ENCODE results near the gene DENND4B. TPM values are rescaled to one million over a fixed set of nuclear protein-coding genes. Genes with fewer than 3 reads are reported as not detected.
"Not testable (repeated sequence)": the region's sequence is repeated elsewhere in the genome, so short reads cannot be mapped to it uniquely, and the experiment has no call there.

The DENND4B gene
- total and polyA plus RNA-seq, 2 donors from 2014 or later = 13.2 to 60.6 TPM

GRCh38 chr1:153984123-153984894 is 37.8 kb upstream of the DENND4B start:
- Histone ChIP-seq H3K27me3 (ENCODE audit: control insufficient read depth, insufficient read depth, low read length) (no peaks in the 10 kb centered on the region), H3K4me1 (ENCODE audit: control insufficient read depth in 2 of 3, insufficient read depth in 2 of 3, low read depth in 1 of 3, low read length in 3 of 3) (peaks cover 0 to 15% (median 6%) of the 10 kb centered on the region in 3 donors), H3K9ac (ENCODE audit: low read length in 3 of 3) (no peak overlapping the region), H3K9me3 (ENCODE audit: control insufficient read depth in 2 of 3, insufficient read depth in 1 of 3, low read length in 3 of 3) (no peaks in the 10 kb centered on the region), H3K4me3 (ENCODE audit: low read length in 3 of 3) (peak overlapping the region in 2 of 3 donors; percentile 13 to 17), H3K27ac (ENCODE audit: low read depth in 2 of 2, low read length in 2 of 2) (no peak overlapping the region), H3K36me3 (ENCODE audit: control insufficient read depth in 2 of 3, insufficient read depth in 3 of 3, low read length in 3 of 3) (no peaks in the 10 kb centered on the region)
- intact Hi-C loops (cut with DNase I) = loop anchor here (10.0 kb wide), 1 partner anchor 190 kb away; no protein-coding TSS in a partner anchor
- peak in 2 of 5 donors; percentile 31 to 73 for DNase-seq
- no peak for FAIRE-seq
- no peak for TF ChIP-seq CTCF (IDR thresholded peaks at IDR 0.05; ENCODE audit: borderline replicate concordance, extremely low read depth, insufficient read depth)

- intact Hi-C loops (cut with DNase I) = loop anchor here (10.0 kb wide), 1 partner anchor 187 kb away; no protein-coding TSS in a partner anchor
- FAIRE-seq; H3K36me3 ChIP-seq (ENCODE audit: control insufficient read depth in 2 of 3, insufficient read depth in 3 of 3, low read length in 3 of 3); H3K27me3 ChIP-seq (ENCODE audit: control insufficient read depth, insufficient read depth, low read length); H3K4me3 ChIP-seq (ENCODE audit: low read length in 3 of 3); H3K9me3 ChIP-seq (ENCODE audit: control insufficient read depth in 2 of 3, insufficient read depth in 1 of 3, low read length in 3 of 3); DNase-seq; H3K9ac ChIP-seq (ENCODE audit: low read length in 3 of 3); H3K27ac ChIP-seq (ENCODE audit: low read depth in 2 of 2, low read length in 2 of 2): not testable (repeated sequence)
- H3K4me1 ChIP-seq (ENCODE audit: control insufficient read depth in 2 of 3, insufficient read depth in 2 of 3, low read depth in 1 of 3, low read length in 3 of 3) = peaks cover 0 to 19% (median 4%) of the 10 kb centered on the region in 3 donors
These were observed 35.2 kb upstream of the DENND4B start for GRCh38 chr1:153981735-153982134.

GRCh38 chr1:153979091-153979490 is 32.6 kb upstream of the DENND4B start:
- not testable (repeated sequence) for FAIRE-seq; H3K27ac ChIP-seq (ENCODE audit: low read depth in 2 of 2, low read length in 2 of 2); H3K9ac ChIP-seq (ENCODE audit: low read length in 3 of 3)

GRCh38 chr1:153978274-153978909 is 31.9 kb upstream of the DENND4B start:
- Histone ChIP-seq H3K9me3 (ENCODE audit: control insufficient read depth in 2 of 3, insufficient read depth in 1 of 3, low read length in 3 of 3) (no peaks in the 10 kb centered on the region), H3K27me3 (ENCODE audit: control insufficient read depth, insufficient read depth, low read length) (no peaks in the 10 kb centered on the region), H3K9ac (ENCODE audit: low read length in 3 of 3) (peak overlapping the region in 2 of 3 donors; percentile 42 to 95), H3K27ac (ENCODE audit: low read depth in 2 of 2, low read length in 2 of 2) (peak overlapping the region; percentile 83 to 92), H3K36me3 (ENCODE audit: control insufficient read depth in 2 of 3, insufficient read depth in 3 of 3, low read length in 3 of 3) (peaks cover 2 to 8% (median 4%) of the 10 kb centered on the region in 3 donors), H3K4me3 (ENCODE audit: low read length in 3 of 3) (peak overlapping the region; percentile 64 to 92 (median 91)), H3K4me1 (ENCODE audit: control insufficient read depth in 2 of 3, insufficient read depth in 2 of 3, low read depth in 1 of 3, low read length in 3 of 3) (peaks cover 0 to 8% (median 0%) of the 10 kb centered on the region in 3 donors)
- no peak for TF ChIP-seq CTCF (IDR thresholded peaks at IDR 0.05; ENCODE audit: borderline replicate concordance, extremely low read depth, insufficient read depth)
- FAIRE-seq (no peak), DNase-seq (no peak)
- intact Hi-C loops (cut with DNase I) = no loop called here

More at GRCh38 chr1:153979091-153979490, 32.6 kb upstream of the DENND4B start:
- DNase-seq; H3K9me3 ChIP-seq (ENCODE audit: control insufficient read depth in 2 of 3, insufficient read depth in 1 of 3, low read length in 3 of 3); H3K27me3 ChIP-seq (ENCODE audit: control insufficient read depth, insufficient read depth, low read length); H3K4me1 ChIP-seq (ENCODE audit: control insufficient read depth in 2 of 3, insufficient read depth in 2 of 3, low read depth in 1 of 3, low read length in 3 of 3); intact Hi-C loops (cut with DNase I); H3K36me3 ChIP-seq (ENCODE audit: control insufficient read depth in 2 of 3, insufficient read depth in 3 of 3, low read length in 3 of 3); H3K4me3 ChIP-seq (ENCODE audit: low read length in 3 of 3): not testable (repeated sequence)

All from kidney (tissue), 14 donors.